Activated CD8-positive, alpha-beta memory T cell treated with anti-CD3 and anti-CD28 coated beads for 24 hours (primary cell): ENCODE results near the gene PGR.

Experiments used
- DNase-seq: peaks from one replicate; pipeline ENCODE4 v3.0.0-alpha.2; 2020

PGR gene

GRCh38 chr11:101129203-101129943 is at the start of gene PGR:
Gene PGR, minus strand, starts transcription at chr11:101129813. Its CDS starts 743 bp downstream, at chr11:101129070.
- no peak for DNase-seq

DNA sequence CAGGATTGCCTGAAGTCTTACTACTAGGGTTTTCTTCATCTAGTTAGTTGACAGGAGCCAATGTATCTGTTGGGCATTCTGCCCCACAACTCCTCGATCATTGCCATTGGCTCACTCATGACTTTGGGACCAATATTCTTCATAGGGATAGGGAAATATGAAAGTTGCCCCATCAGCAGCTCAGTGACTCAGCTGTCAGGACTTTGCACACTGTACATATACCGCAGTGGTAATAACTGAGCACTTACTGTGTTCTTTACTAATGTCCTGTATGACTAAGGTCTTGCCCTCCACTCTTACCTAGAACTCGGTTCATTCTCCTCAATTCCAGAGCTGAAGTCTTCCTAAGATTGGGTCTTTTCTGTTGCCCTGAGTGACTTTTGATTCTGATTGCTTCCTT is 46.8 kb upstream of the PGR start:
- DNase-seq, result no peak

DNA sequence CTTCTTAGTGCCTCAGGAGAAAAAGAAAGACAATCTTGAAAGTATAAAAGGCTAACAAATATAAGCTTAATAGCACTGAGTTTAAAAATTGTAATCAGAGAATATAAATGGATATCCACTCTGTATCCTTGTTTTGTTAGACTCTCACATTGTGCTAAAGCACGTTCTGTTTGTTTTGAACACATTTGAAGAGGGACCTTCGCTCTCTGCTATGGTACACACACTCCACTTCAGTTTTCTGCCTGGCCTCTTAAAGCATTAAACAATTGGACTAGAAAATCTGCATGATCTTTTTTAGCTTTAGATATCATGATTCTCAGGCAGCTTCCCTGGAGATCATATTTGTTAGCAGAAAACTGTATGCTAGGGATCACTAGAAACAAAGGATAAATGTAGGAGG is 40.3 kb upstream of the PGR start:
- no peak for DNase-seq

DNA sequence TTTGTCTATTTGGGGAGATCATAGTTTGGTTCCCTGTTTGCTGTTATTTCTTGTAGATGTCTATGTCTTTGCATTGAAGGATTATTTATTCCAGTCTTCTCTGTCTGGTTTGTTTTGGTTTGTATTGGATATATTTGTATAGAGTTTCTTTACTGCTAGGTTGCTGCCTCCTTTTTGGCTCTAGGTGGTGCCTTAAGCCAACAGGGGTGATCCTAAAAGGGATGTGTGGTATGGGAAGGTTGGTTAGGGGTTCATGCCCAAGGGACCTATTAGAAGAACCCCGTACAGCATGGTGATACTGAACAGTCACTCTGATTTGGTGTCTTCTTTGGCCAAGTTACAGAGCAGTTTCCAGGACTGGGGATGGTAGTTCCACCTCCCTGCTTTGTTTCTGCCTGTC is 36.4 kb upstream of the PGR start:
- no peak for DNase-seq

- DNase-seq, result no peak
Observed at GRCh38 chr11:101158119-101158518, 28.5 kb upstream of the PGR start.

- no peak for DNase-seq
Observed at GRCh38 chr11:101138245-101138930, 8.8 kb upstream of the PGR start.

DNA sequence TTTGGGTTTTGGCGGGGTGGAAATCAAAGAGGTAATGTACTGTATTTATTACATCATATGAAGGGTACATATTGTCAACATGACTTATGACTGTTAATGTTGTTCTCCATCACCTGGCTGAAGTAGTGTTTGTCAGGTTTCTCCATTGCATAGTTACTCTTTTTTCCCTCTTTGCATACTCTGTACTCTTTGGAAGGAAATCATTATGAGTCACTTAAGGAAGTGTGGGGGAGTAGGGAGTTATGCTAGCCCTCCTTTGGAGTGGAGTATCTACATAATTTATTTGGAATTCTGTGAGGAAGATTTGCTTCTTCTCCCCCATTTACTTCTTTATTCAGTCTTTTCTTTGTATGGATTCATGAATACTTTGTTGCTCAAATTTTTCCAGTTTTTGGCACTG is 3.6 kb upstream of the PGR start:
- DNase-seq, result no peak

- no peak for DNase-seq
Observed at GRCh38 chr11:101128571-101129202, 926 bp downstream of the PGR start.

- DNase-seq, result peak; percentile 43
Observed at GRCh38 chr11:101127699-101128570, 1.7 kb downstream of the PGR start.

DNA sequence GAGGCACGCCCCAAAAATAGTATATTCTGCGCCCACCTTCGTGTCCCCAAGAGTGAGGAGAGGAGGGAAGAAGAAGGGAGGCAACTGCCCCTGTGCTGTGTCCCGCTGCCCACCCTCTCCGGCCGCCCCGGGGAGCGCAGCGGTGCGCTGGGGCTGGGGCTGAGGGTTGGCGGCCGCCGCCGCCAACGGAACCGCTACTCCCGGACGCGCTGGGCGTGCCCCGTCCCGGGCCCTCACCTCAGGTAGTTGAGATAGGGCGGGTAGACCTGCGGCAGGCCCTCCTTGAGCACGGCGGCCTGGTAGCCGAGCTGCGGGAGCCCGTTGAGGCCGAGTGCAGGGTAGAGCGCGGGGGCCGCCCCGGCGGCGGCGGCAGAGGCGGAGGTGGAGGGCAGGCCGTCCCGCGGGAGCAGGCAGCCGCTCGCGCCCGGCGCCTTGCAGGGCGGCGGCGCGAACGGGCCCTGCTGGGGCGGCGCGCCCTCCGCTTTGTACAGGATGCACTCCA is 2.4 kb downstream of the PGR start:
- DNase-seq, result no peak

- DNase-seq, result no peak
Observed at GRCh38 chr11:101126551-101127196, 2.9 kb downstream of the PGR start.

DNA sequence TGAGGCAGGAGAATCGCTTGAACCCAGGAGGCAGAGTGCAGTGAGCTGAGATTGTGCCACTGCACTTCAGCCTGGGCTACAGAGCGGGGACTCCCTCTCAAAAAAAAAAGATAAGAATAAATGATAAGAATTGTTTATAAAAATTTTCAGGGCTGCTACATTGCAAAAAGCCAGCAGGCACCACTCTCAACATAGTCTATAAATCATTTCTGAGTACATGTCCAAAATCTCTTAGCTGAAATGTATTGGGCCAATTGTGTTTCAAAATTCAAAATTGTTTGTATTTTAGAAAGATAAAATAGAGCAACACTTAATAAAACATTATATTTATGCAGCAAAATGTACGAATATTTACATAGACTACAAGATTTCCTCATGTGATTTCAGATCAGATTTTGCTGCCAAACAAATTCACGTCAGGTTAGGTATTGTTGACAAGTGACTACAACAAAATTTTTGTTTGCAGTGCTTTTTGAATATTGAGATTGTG is 13.9 kb downstream of the PGR start:
- DNase-seq, result no peak

GRCh38 chr11:101113540-101113939 is 16.1 kb downstream of the PGR start:
- no peak for DNase-seq

DNA sequence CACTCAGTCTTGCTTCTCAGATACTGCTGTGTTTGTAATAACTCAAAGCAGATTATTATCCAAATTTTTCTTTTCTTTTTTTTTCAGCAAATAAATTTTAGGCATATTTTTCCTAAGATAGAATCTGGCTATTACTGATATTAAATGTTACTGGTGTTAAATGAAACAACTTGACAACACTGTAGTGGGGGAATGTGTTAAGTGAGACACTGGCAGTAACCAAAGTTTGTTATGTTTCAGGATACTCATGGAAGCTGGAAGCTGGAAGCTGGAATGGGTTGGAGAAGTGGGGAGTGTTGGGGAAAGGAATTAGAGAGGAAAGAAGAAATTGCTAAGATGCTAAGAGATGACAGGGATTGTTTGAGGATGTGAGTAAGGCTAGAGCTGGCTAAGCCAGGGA is 24.9 kb downstream of the PGR start:
- no peak for DNase-seq

DNA sequence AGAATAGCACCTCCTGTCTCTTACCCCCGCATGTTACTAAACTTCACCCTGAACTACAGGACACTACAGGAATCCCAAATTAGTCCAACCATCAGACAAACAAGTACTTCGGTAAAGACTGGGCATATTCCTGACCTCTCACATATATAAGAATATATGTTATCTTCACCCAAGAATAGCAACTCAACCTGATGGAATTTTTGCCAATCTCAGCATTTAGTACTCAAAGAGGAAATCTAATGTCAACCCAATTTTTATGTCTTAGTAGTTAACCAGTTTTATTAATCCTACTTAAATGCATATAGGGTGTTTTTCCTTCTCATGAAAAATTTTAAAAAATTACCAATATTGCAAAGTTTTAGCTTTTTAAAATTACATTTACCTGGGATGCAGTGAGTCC is 26.2 kb downstream of the PGR start:
- no peak for DNase-seq

- no peak for DNase-seq
Observed at GRCh38 chr11:101100601-101101000, 29.0 kb downstream of the PGR start.

DNA sequence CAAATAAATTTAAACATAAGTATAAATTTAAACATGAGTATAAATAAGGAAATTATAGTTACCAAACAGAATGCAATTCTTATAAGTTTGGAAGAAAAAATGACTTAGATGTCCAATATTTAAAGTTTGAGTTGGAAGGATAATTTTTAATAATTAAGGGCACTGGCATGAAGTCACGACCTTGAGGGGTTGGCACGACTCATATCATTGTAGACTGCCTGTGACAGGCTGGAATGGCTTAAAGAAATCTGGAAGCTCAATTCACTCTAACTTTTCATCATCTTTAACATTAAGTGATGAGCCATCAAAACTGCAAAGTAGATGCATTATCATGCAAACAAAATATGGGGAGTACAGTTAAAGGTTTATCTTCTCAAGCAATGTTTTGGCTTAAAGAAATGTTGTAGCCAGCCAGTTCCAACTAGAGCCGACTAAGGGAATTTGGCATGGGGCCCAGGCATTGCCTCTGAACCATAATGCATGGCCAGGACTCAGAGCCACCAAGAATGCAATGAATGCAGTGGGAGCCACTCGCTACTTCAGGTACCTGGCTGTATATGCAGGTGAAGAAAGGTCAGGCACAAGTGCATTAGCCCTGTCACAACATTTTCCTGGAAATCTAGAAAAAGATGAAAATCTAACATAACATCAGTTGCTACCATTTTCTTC is 33.4 kb downstream of the PGR start:
- DNase-seq, result no peak

DNA sequence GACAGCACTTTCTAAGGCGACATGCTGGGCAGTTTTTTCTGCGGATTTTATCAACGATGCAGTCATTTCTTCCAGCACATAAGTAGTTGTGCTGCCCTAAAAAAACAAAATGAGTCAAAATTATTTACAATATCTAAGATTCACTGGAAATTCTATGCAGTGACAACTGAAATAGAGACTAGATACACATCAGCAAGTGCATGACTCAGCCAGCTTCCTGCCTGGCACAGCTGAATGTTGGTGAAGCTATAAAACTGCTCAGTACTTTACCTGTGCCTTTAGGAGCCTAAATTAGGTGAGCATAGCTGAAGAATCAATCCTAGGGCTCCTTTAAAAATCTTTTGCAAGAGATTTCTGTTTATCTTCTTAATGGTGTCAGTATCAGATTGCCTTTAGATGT is 37.8 kb downstream of the PGR start:
- no peak for DNase-seq

GRCh38 chr11:101090679-101091270 is 38.8 kb downstream of the PGR start:
- no peak for DNase-seq

DNA sequence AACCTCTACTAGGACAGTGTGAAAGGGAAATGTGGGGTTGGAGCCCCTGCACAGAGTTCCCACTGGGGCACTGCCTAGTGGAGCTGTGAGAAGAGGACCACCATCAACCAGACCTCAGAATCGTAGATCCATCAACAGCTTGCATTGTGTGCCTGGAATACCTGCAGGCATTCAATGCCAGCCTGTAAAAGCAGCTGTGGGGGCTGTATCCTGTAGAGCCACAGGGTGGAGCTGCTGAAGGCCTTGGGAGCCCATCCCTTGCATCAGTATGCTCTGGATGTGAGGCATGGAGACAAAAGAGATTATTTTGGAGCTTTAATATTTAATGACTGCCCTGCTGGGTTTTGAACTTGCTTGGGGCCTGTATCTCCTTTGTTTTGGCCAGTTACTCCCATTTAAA is 46.3 kb downstream of the PGR start:
- no peak for DNase-seq

DNA sequence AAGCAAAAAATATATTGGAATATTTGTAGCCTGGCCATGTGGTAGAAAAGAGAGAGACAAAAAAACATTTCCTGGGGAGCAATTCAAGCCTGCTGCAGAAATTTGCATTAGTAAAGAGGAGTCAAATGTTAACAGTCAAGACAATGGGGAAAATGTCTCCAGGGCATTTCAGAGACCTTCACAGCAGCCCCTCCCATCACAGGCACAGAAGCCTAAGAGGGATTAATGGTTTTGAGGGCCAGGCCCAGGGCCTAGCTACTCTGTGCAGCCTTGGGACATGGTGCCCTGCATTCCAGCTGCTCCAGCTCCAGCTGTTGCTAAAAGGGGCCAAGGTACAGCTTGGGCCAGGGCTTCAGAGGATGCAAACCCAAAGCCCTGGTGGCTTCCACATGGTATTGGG is 46.8 kb downstream of the PGR start:
- DNase-seq, result no peak
